ENCODE measurements around the gene GALNT12.

The GALNT12 gene

DNA sequence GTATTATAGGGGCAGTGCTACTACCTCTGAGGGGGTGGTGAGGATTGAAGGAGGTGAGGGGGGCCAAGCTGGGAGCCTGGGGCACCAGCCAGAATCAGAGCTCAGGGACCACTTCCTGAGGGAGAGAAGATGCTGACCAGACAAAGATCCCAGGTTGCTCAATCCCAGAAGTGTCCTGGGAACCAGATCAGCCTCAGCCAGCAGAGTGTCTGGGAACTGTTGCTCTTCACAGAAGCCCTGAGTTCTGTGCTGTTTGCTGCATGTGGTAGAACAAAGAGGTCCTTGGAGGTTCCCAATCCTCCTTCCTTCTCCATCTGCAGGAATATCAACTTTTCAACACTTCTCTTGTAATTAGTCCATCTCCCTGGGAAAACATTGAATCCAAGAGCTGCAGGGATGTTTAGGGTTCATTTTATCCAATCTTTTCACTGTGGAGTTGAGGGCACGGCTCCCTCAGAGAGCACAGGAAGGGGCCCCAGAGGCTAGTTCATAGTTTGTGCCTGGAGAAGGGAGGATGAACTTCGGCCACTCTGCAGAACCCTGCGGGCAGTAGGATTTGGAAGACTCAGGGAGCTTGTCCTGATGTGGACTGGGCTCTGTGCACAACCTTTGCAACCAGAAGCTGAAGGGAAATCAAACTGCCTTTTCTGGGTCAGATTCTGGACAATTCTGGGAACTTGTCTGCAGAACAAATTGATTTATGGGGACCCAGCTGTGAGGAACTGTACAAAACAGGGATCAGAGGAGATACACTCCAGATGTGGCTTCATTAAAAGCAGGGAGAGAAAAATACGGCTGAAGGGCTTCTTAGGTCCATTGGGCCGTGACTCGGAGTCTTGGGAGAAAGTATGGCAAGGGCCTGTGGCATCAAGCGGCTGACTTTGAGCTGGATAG is 57.1 kb downstream of the GALNT12 start:
- DNase-seq, result no peak

DNA sequence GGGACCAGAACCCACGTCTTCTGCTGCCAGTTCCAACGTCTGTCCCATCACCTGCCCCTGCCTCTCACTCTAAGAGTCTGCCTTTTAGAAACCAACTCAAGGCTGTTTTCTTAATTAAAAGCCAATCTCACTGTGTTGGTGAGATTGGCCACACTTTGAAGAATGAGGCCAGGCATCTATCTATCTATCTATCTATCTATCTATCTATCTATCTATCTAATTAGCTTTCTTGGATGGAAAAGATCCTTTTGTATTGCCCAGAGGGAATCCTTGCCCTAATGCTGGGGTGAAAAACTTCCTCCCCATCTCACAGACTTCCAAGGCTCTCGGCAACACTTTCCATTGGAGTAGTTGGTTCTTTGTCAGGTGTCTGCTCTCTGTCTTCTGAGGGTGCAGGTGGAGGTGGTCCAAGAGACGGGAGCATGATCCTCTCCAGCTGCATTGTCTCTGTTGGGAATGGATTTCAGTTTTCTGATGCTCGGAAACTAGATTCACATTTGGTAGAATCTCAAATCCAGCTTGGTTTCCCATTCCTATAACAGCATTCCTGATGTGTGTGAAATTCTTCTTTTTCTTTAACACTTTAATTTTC is 57.9 kb downstream of the GALNT12 start:
- DNase-seq, result no peak

DNA sequence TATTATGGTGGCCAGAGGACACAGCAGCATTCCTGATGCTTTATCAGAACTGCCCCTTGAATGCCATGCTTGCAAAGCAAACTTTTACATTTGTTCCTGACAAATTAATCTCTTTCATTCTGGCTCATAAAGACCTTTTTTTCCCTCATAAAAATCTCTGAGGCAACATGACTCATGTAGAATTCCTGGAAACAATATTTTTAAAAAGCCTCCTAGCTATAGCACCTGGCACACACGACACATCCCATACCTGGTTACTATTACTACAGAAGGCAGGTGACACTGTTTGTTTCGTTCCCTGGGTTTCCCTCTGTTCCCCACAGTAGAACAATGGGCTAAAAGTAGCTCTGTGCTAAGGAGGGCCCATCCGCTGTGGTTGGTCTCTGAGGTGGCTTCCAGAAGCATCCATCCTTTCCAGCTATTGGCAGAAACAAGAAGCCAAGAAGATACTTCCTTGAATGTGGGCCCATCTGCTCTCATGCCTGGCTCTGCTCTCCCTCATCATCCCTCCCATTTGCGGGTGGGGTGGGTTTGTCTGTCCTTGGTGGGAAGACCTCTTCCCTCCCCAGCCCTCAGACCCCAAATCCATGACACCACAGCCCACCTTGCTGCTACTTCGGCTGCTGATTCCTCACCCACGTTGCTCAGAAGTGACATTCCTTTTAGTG is 59.1 kb downstream of the GALNT12 start:
- no peak for DNase-seq

DNA sequence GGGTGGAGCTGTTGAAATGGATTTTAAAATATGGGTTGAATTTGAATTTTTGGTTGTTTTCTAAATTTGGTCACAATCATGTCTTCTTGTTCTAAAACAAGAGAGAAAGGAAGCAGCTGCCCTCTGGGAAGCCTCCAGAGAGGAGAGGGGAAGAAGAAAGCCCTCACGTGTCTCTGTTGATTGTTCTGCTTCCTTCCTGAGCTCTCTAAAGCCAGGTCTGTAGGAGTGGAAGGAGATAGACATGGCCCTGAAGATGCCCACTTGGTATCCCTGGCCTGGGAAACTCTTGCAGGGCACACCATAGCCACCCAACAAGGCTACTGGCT is 59.6 kb downstream of the GALNT12 start:
- no peak for DNase-seq

DNA sequence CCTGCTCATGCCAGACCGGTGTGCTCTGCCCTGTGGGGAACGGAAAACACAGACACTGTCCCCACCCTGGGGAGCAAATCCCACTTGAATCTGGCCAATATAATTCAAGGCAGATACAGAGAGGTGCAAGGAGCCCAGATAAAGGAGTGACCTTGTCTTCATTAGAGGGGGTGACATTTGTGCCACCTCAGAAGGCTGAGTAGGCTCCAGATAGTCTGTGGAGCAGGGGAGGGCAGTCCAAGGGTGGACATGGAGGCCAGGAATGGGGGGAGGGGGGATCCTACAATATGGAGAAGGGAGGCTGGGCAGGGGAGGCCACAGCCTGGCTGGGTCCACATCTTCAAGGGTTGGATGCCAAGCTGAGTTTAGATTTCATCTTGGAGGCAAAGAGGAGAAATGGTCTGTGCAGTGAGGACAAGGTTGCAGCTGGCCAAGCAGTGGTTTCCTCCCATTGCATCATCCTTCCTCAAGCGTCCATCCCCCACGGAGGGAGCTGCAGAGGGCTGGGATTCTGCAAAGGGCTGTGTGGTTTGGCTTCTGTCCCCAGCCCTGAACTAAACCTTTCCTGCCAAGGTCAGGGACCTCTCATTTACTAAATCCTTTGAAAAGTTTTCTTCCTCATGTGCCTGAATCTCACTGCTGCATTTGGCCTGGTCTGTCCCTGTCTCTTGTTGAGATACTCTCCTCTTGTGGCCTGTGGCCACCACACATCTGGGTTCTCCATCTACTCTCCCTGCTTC is 60.1 kb downstream of the GALNT12 start:
- no peak for DNase-seq

DNA sequence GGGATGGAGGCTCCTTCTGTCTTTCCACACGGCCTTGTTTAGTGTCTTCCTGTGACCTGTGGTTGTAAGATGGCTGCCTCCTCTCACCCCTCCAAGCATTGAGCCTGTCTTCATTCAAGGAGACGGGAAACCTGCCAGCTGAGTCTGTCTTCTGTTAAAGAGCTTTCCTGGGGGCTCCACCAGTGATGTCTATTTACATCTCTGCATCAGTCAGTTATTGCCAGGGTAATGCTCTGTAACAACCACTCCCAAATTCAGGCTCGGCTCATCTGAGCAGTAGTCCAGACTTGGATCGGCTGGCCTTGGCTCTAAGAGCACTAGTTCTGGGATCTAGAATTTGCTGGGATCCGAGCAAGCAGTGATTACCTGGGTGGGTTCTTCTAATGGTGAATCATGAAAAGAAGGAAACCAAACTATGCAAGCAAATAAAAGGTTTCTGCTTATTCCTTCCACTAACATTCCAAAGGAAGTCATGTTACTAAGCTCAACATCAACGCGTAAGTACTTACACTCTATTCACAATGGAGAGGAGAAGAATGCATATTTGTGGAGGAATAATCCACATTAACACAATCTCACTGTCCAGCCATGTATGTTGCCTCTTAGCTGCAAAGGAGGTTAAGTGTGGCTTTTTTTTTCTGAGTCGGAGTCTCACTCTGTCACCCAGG is 61.7 kb downstream of the GALNT12 start:
- DNase-seq, result no peak

DNA sequence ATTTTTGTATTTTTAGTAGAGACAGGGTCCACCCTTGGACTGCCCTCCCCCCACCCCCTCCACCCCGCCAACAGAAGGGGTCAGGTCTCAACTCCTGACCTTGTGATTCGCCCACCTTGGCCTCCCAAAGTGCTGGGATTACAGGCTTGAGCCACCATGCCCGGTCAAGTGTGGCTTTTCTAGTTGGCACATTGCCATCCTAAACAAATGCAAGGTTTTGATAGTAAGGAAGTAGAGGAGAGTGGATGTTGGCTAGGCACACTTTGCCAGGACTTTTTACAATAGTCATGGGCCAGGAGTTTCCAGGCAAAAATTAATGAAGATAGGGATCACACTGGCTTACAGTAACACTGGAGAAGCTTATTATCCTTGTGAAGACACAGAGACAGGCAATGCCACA is 62.4 kb downstream of the GALNT12 start:
- DNase-seq, result no peak

DNA sequence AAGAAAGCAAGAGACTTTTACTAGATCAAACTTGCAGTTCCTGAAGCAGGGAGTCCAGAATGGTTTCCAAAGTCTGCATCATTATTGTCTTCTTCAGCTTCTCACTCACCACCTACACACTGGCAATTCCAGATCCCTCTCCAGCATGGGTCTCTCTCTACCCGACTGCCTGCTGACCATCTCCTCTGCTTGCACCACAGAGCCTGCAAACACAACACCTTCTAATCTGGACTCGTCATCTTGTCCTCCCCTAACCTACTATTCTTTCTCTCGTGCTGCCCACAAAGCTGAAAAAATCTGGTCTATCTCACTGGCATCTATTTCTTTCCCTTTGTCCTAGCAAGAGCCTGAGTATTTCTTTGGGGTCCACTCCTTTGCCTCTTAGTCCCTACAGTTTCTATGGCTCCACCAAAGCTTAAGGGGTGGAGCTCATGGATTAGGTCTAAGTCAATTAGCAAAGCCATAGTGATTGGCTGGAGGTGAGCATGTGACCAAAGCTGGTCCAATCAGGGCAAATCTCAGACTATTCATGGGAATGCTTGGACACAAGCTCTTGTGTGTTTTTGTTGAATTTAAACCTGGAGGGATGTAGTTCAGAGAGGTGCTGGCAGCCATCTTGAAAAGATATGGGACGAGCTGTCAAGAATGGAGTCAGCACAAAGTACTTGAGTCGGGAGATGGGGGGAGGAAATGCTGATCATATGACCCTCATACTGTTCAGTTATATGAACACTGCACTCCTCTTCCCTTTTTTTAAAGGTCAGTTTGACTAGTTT is 63.5 kb downstream of the GALNT12 start:
- no peak for DNase-seq

DNA sequence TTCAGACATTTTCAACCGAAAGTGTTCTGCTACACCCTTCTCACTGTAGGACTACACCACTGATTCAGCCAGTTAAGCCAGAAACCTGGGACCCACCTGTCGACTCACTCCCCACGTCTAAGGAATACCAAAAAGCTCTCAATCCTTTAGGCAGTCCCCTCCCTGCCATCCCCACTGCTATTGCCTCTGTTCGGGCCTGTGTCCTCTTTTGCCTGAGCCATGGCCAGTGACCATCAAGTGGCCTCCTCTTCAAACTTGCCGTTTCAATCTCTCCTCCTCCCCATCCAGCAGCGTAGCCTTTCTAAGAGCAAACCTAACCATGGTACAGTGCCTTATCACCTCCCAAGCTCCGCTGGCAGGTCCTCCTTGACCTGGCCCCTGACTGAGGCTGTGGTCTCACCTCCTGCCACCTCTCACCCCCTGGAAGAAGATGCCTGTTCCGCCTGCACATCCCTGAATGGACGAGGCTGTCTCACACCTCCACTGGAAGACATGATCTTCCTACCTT is 64.1 kb downstream of the GALNT12 start:
- no peak for DNase-seq

DNA sequence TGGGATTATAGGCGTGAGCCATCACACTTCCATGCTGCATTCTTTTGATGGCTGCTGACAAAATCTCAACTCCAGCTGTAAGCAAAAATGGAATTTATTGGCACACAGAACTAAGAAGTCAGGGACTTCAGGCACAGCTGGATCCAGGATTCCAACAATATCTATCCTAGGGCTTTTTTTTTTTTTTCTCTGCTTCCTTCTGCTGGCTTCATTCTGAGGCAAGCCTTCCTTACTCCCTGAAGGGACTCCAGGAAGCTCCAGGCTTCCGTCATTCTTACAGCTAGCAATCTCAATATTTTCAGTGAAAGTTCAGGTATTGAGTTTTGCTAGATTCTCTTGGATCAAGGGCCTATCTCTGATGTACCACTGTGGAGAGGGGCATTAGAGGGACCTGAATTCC is 66.1 kb downstream of the GALNT12 start:
- no peak for DNase-seq

DNA sequence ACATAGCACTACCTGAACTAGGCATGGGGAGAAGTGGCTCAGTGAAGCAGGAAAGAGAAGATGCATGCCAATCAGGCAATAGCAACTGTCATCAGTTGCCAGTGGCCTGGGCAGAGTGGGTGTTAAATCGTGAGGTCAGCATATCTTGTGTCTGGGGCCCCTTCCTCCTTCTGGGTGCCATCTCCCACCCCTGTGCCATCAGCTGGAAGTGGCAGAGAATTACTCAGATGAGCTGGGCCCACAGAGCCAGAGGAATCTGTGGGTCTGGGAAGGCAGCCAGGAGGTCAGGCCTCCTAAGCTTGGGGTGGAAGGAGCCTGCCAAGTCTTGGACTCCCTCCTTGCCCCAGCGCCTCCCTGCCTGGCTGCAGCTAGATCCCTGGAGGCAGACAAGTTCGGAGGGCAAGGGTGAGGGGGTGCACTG is 66.5 kb downstream of the GALNT12 start:
- no peak for DNase-seq

DNA sequence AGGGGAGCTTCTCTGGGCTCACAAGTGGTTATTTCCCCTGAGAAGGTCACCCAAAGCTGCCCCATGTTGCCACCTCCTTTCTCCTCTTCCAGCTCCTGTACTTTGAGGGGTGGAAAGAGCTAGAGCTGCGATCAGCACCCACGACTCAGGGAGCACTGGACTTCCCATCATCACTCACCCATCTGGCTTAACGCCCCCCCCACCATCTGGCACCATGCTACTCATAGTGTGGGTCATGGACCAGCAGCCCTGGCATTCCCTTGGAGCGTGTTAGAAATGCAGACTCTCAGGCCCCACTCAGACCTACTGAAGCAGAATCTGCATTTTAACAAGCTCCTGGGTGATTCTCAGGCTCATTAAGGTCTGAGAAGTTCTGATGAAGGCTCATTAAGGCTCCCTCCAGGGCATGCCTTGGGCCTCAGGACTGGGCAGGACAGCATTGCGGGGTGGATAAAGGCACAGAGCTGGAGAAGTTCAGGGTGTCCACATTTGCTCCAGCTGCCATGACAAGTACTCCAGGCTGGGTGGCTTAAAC is 67.3 kb downstream of the GALNT12 start:
- no peak for DNase-seq

DNA sequence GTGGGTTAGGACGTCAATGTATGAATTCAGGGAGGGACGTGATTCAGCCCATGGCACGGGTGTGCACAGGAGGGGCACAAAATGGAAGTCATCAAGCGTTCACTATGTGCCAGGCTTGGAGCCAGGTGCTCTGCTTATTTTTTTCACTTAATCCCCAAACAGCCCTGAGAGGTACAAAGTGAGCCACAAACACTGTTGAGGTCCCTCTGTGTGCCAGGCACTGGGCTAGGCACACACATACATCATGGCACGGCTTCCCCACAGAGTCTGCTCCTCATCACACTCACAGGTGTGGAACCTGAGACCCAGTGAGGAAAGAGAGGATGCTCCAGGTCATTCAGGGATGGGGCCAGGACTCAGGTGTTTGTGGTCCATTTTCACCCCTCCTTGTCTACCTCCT is 68.1 kb downstream of the GALNT12 start:
- no peak for DNase-seq

DNA sequence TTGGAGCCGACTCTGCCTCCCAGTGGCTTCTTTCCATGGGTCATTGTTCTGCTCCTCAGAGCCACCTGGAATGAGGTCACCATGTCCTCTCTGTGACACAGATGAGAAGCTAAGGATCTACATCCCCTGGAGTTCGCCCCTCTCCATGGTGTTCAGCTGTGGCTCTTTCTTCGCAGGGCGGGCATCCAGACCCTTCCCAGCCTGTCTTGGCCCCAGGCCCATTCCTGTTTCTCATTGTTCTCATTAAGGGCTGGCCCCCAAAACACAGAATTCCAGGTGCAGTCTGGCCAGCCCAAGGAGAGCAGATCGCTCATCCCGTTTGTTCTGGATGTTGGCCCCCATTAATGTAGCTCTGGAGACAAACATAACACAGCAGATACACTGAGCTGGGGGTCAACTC is 69.8 kb downstream of the GALNT12 start:
- DNase-seq, result no peak

DNA sequence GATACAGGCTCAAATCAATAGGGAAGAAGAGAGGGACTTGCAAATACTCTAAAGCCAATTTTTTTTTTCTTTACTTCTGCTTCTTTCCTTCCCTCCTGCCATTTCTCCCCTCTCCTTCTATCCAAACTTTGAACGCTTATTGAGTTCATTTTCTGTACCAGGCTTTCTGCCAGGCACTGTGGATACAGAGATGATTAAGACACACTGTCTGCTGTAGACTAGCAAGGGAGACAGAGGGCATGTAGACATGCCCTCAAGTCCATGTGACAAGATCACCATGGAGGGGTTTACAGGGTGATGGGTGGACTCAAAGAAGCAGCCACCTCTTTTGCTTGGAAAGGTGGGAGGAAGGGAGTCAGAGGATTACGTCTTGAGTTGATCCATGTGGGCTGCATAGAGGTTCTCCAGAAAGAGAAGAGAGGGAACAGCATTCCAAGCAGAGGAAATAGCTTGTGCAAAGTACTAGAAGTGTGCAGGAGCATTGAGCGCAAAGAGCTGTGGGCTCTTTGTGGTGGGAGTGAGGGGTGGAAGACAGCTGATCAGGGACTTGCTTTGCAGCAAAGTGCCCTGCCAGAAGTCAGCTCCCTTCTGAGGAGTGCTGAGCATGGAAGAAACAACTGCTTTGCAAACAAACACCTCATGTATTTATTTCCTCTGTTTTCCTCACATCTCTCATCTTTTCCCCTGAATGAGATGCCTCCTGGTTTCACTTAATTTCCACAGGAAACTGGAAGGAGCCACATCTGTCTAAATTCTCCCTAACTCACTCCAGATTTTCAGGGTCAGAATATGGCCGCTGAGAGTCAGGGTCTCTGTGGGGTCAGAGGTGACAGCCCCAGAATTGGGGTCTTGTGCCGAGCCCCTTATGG is 71.9 kb downstream of the GALNT12 start:
- DNase-seq, result no peak

DNA sequence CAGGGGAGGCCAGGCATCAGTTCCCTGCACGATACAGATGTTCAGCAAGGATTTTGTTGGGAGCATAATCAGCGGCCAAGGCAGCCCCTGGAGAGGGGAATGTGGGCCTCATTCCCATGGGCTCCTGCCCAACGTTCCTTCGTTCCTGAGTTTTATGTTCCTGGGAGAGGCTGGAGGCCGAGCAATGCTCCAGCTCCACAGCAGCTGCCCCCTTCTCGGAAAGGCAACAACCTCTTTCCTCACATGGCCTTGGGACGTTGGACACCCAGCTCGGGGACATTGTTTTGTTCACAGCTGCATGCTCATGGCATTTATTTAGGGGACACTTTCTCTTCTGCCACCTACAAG is 72.5 kb downstream of the GALNT12 start:
- no peak for DNase-seq

DNA sequence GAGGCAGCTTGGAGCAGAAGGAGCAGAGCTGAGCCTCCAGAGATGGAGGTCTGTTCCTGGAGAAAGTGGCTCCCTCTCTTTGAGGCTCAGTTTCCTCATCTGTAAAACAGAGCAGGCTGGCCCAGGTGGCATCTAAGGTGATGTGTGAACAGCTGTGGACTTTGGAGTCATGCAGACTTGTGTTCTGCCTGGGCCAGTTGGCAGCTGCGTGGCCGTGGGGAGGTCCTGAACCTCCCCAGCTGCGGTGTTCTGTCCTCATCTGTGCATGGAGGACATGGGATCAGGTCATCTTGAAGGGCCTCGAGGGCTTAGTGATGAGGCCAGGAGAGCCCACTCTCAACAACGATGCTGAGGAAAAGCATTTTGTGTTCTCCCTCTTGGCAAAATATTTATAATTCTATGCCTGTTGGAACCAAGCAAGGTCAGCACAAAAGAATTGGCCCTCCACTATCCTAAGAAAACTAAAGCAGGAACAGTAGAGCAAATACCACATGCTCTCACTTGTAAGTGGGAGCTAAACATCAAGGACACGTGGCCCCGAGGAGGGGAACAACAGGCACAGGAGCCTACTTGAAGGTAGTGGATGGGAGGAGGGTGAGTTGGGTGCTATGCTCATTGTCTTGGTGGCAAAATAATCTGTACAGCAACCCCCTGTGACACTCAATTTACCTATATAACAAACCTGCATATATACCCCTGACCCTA is 73.0 kb downstream of the GALNT12 start:
- no peak for DNase-seq

DNA sequence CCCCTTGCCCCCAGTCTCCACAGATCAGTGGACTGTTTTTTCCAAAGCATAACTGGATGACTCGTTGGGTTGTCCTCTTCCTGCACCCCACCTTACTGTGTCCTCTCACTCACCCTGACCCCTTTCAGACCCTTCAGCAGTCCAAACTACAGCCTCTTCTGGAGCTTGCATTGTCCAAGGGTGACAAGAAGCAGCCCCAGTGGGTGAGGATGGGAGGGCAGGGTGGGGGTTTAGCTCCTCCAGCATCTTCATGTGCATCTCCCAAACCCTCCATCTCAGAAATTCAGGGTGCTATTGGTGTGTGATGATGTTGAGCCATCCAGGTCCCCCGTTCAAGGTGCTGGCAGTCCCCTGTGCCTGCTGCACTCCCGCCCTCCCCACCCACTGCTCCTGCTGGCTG is 73.9 kb downstream of the GALNT12 start:
- no peak for DNase-seq

DNA sequence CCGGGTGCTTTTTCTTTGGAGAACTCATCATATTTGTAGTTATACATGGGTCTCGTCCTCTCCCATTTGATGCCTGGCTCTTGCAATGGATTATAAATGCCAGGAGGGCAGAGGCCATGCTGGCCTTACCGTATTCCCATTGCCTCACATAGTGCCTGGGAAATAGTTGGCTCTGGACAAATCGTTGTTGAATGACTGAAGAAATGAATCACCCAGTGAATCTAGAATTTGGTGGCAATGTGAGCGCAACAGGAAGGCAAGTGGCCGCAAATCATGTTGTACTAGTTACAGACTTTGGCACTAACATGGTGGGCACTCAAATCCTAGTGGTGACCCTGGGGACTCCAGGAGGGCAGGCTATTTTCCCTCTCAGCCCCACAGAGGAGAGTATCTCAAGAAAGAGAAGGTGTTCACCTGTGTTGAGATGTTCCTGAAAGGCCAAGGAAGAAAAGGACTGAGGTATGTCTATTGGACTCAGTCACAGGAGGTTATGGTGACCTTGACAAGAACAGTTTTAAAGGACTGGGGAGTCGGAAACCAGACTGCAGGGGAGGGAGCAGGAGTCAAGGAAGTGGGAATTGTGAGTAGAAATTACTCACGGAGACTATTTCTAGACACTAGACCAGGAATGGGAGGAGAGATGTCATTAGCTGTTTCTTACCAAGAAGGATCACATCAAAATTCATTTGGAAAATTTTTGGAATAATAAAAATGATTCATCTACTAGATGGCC is 74.5 kb downstream of the GALNT12 start:
- no peak for DNase-seq

Measured in CD4-positive, alpha-beta T cell treated with Interleukin-1 beta for 1 hour (primary cell).